ENCODE measurements around the gene MERTK. TPM values are rescaled to one million over a fixed set of nuclear protein-coding genes. Genes with fewer than 3 reads are reported as not detected.
"Not testable (repeated sequence)": the region's sequence is repeated elsewhere in the genome, so short reads cannot be mapped to it uniquely, and the experiment has no call there.

Gene MERTK
- total and polyA plus RNA-seq, 10 of the 15 experiments (the other 5 are each of a cell fraction or from before 2014, with no cell fraction given), result 0.13 to 30.6 (median 0.50) TPM

- TF ChIP-seq ZBTB40 (IDR thresholded peaks at IDR 0.05; ENCODE audit: borderline replicate concordance) (no peak), POLR2A (IDR thresholded peaks at IDR 0.05; ENCODE audit: low read depth, low read length) (no peak; the same call in 1 of the 2 replicates), ATF7 (IDR thresholded peaks at IDR 0.05; ENCODE audit: low read depth) (no peak), EZH2 (IDR thresholded peaks at IDR 0.05; ENCODE audit: borderline replicate concordance, control insufficient read depth, low read depth, low read length) (no peak), LARP7 (IDR thresholded peaks at IDR 0.05) (peak; percentile 66), NRF1 (conservative IDR thresholded peaks at IDR 0.05; ENCODE audit: low read depth, low read length) (no peak), MTA2 (IDR thresholded peaks at IDR 0.05; ENCODE audit: low read depth) (peak; percentile 62; the same call in 1 of the 2 replicates), ASH2L (IDR thresholded peaks at IDR 0.05; ENCODE audit: borderline replicate concordance, low read depth) (no peak)
Measured at GRCh38 chr2:111897924-111898702, at the start of gene MERTK (continued).

GRCh38 chr2:111850646-111851045 lies 47.8 kb upstream of the MERTK start:
- ATAC-seq, result peak; percentile 62
- WGBS (ENCODE audit: insufficient coverage, insufficient replicate concordance, low lambda C conversion rate, missing lambda C conversion rate), result 57% methylated on average over 3 of the region's 4 CpGs
- H3K36me3 ChIP-seq (ENCODE audit: control insufficient read depth in 2 of 2, insufficient read depth in 2 of 2, low read length in 1 of 2), result not testable (repeated sequence)

More at GRCh38 chr2:111850646-111851045, 47.8 kb upstream of the MERTK start:
- POLR2A ChIA-PET; H3K27ac ChIP-seq (ENCODE audit: control insufficient read depth, insufficient read depth); H3K4me3 ChIP-seq; BruUV-seq (replicated peaks); H3K4me1 ChIP-seq (ENCODE audit: control insufficient read depth, insufficient read depth, low read length); RAD21 ChIA-PET (ENCODE audit: unreplicated experiment); H3K9ac ChIP-seq (ENCODE audit: control insufficient read depth, insufficient read depth, low read length); H3K4me2 ChIP-seq (ENCODE audit: control insufficient read depth, insufficient read depth); FAIRE-seq; SMC1A ChIA-PET (ENCODE audit: uncharacterized antibody, unreplicated experiment); H3K79me2 ChIP-seq (ENCODE audit: control insufficient read depth, insufficient read depth, low read length); H2AFZ ChIP-seq (ENCODE audit: control insufficient read depth, low read depth, low read length); H3K9me3 ChIP-seq (replicated peaks; ENCODE audit: control insufficient read depth, insufficient read depth, low read length); in situ Hi-C loops (cut with MboI); H4K20me1 ChIP-seq (ENCODE audit: control insufficient read depth, insufficient read depth); intact Hi-C loops (cut with micrococcal nuclease; ENCODE audit: unreplicated experiment); DNase-seq (ENCODE audit: low read depth, low spot score); H3K27me3 ChIP-seq (replicated peaks in 1 of 2; ENCODE audit: control insufficient read depth in 2 of 2, insufficient read depth in 2 of 2, low read length in 1 of 2): not testable (repeated sequence)
- CTCF ChIA-PET, result interaction anchor here (1.2 kb wide), 1 partner anchor 13 kb away, joined by 5 read pairs; no protein-coding TSS in a partner anchor
- 0 out of 6 replicates have a peak, but pooled peaks have one; percentile 2 to 27 (median 15) for TF ChIP-seq CTCF (IDR thresholded peaks at IDR 0.05 in 2 of 3, conservative IDR thresholded peaks at IDR 0.05 in 1 of 3; ENCODE audit: control insufficient read depth in 2 of 3, extremely low read depth in 1 of 3, insufficient read depth in 1 of 3, low read depth in 3 of 3, low read length in 3 of 3)

Measured in GM12878 (cell line).